Lower leg skin (tissue), 4 donors: ENCODE measurements around the gene PAPPA. TPM values are rescaled to one million over a fixed set of nuclear protein-coding genes. Genes with fewer than 3 reads are reported as not detected.

Source experiments
- DNase-seq, 2 donors: peaks; one replicate each; pipeline ENCODE4 v3.0.0-alpha.2; 2019; ENCODE audit warnings: low spot score in 2 of 2
- H3K4me3 ChIP-seq: fragments of 200-600 bp; sonication (generic); 2 replicates; pipeline ENCODE4 v1.5.1; 2017; ENCODE audit warnings: mild to moderate bottlenecking, low read depth; ENCODE audit not compliant: poor library complexity, severe bottlenecking
- CTCF ChIP-seq, 3 donors: fragments of 450-650 bp; IDR thresholded peaks; one replicate each; pipeline ENCODE4 v1.5.1; 2016; ENCODE audit warnings: antibody characterized with exemption in 3 of 3, mild to moderate bottlenecking in 3 of 3, moderate library complexity in 2 of 3
- POLR2A ChIP-seq, 2 donors: fragments of 450-650 bp; IDR thresholded peaks; one replicate each; pipeline ENCODE4 v1.6.1; 2016 to 2017; ENCODE audit warnings: antibody characterized with exemption in 2 of 2, mild to moderate bottlenecking in 1 of 2, moderate library complexity in 1 of 2
- WGBS, 2 donors: methylation state at CpG; one replicate each; pipeline ENCODE4 v1.1.5; 2018; 5-methylcytosine and 5-hydroxymethylcytosine counted together
- intact Hi-C: fragments of 100-400 bp; cut with DNase I; formaldehyde crosslinking; loops from one replicate; pipeline ENCODE4 v1.15.0; 2023; ENCODE audit warnings: low total_unique reads
- total RNA-seq, 4 donors: library from RNA; depleted of rRNA; stranded (reverse); fragments of >200 nt; gene quantifications; one replicate each; pipeline ENCODE4 v1.1.0, GENCODE V29; 2016

The PAPPA gene
- total RNA-seq, 4 donors from 2014 or later: 0.64 to 2.2 (median 1.9) TPM

GRCh38 chr9:116451500-116452115 is 298.0 kb downstream of the PAPPA start:
- no peak for TF ChIP-seq POLR2A (IDR thresholded peaks at IDR 0.05)
- no peak for TF ChIP-seq CTCF (IDR thresholded peaks at IDR 0.05)
- no peak overlapping the region for H3K4me3 ChIP-seq
- intact Hi-C loops: no loop called here
- no peak for DNase-seq
- 85 to 86% methylated on average over 2 of the region's 2 CpGs for WGBS, 2 donors
